ENCODE measurements around the gene ADGRF5.

The ADGRF5 gene

GRCh38 chr6:46828939-46829338, 92.8 kb downstream of the ADGRF5 start:
- no peak for DNase-seq (ENCODE audit: low spot score)

GRCh38 chr6:46821458-46821881, 100.3 kb downstream of the ADGRF5 start:
- no peak for DNase-seq (ENCODE audit: low spot score)

- no peak for DNase-seq (ENCODE audit: low spot score)
These were observed 102.2 kb downstream of the ADGRF5 start for GRCh38 chr6:46819561-46819960.

- no peak for DNase-seq (ENCODE audit: low spot score)
These were observed 105.1 kb downstream of the ADGRF5 start for GRCh38 chr6:46816626-46817025.

- DNase-seq (ENCODE audit: low spot score) = no peak
These were observed 106.6 kb downstream of the ADGRF5 start for GRCh38 chr6:46815130-46815529.

GRCh38 chr6:46808806-46809205, 112.9 kb downstream of the ADGRF5 start:
- DNase-seq (ENCODE audit: low spot score) = no peak

All from RKO (cell line).